ENCODE measurements around the gene YY1.
"Not testable (repeated sequence)": the region's sequence is repeated elsewhere in the genome, so short reads cannot be mapped to it uniquely, and the experiment has no call there.

Gene YY1

DNA sequence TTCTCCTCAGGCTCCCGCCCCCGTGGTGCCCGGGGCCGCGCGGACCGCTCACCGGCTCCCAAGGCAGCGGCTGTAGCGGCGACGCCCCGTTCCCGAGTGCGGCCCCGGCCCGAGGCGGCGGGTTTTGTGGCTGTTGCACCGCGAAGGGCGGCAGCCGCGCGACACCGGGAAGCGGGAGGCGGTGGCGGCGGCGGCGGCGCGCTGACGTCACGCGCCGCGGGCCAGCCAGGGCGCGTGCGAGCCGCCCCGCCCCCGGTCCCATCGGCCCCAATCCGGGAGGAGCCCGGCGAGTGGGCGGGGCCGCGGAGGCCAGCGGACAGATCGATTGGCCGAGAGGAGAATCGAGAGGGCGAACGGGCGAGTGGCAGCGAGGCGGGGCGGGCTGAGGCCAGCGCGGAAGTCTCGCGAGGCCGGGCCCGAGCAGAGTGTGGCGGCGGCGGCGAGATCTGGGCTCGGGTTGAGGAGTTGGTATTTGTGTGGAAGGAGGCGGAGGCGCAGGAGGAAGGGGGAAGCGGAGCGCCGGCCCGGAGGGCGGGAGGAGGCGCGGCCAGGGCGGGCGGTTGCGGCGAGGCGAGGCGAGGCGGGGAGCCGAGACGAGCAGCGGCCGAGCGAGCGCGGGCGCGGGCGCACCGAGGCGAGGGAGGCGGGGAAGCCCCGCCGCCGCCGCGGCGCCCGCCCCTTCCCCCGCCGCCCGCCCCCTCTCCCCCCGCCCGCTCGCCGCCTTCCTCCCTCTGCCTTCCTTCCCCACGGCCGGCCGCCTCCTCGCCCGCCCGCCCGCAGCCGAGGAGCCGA, at the start of gene YY1:
YY1 (plus strand) TSS at position 726 of the 792 bp plus-strand sequence. CDS start 101 bp downstream, outside the sequence.
- DNase-seq (ENCODE audit: low spot score) = peak; percentile 98

DNA sequence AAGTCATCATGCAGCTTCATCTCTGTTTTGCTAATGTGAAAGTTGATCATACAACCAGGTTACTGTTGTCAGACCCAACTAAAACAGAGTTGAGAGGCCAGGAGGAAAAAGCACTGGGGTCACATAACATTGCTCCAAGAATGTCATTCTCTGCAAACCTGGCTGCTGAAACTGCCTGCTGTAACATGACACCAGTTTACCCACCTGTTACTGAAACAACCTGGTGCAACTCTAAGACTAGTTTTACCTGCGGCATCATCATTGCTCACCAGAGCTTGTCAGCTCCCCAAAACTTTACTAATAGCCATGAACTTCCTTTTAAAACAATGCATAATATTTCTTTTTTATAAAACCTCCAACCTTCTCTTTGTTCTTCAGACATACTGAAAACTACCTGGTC, 48.8 kb upstream of the YY1 start:
- no peak for DNase-seq (ENCODE audit: low spot score)

DNA sequence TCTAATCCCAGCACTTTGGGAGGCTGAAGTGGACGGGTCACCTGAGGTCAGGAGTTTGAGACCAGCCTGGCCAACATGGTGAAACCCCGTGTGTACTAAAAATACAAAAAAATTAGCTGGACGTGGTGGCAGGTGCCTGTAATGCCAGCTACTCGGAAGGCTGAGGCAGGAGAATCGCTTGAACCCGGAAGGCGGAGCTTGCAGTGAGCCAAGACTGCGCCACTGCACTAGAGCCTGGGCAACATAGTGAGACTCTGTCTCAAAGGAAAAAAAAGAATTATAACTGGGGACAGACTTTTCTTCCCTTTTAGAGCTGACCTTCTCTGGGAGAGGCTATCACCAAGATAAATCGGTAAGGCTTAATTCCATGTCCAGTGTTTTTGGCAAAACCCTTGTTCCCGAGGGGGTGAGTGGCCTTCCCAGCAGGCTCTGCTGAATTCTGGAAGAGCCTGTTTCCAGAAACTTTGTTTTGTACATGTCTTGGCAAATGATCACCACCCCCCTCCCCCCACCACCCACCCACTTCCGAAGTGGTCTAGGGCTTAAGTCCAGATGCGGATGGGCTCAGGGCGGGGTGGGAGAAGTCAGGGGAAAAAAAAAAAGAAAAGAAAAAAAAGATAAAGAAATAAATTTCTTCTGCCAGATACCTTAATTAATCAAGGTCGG, 47.2 kb upstream of the YY1 start:
- no peak for DNase-seq (ENCODE audit: low spot score)

DNA sequence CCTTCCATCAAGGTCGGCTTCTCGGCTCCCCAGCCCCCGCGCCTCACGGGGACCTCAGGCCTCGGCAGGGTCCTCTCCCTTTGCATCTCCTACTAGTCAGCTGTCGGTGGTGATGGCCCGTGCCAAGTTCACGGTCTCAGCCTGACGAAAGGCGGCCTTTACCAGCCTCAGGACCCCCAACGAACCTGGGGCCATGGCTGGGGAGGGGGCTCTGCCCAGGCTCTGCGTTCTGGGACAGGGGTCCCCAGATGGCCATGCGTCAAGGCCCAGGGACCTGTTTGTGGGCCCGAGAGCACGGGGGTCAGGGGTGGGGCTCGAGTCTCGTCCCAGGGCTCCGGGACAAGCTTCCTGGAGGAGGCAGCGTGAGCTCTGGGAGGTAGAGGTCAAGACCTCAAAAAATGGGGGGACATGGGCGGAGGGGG, 46.7 kb upstream of the YY1 start:
- DNase-seq (ENCODE audit: low spot score) = no peak

DNA sequence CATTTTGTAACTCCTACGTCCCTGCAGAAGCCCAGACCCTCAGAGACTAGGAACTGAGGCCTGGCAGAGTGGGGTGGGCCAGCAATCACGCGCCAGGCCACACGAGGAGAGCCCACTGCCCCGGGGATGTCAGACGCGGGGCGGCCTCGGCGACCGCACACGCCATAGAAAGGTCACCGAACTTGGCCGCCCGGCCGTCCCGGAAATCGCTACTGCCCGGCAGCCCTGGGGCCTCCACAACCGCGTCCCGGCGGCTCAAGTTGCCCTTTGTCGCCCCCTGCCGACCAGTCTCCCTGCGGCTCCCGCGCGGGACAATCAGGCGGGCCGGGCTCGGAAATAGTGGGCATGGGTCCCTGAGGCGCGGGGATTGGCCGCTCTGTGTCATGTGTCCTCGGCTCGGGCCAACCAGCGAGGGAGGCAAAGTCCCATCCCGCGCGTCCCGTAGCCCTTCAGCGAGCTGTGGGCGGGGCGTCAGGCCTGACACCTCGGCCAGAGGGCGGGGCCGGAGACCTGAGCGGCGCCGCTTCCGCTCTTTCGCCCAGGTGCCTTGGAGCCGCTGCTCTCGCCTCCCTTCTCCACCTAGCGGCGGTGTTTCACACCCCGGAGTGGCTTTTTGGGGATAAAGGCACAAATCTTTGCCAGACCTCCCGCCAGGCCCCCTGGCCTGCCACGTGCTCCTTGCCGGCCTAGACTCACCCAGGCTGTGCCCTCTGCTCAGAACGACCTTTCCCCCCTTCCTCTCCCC, 46.1 kb upstream of the YY1 start:
- peak; percentile 98 for DNase-seq (ENCODE audit: low spot score)

DNA sequence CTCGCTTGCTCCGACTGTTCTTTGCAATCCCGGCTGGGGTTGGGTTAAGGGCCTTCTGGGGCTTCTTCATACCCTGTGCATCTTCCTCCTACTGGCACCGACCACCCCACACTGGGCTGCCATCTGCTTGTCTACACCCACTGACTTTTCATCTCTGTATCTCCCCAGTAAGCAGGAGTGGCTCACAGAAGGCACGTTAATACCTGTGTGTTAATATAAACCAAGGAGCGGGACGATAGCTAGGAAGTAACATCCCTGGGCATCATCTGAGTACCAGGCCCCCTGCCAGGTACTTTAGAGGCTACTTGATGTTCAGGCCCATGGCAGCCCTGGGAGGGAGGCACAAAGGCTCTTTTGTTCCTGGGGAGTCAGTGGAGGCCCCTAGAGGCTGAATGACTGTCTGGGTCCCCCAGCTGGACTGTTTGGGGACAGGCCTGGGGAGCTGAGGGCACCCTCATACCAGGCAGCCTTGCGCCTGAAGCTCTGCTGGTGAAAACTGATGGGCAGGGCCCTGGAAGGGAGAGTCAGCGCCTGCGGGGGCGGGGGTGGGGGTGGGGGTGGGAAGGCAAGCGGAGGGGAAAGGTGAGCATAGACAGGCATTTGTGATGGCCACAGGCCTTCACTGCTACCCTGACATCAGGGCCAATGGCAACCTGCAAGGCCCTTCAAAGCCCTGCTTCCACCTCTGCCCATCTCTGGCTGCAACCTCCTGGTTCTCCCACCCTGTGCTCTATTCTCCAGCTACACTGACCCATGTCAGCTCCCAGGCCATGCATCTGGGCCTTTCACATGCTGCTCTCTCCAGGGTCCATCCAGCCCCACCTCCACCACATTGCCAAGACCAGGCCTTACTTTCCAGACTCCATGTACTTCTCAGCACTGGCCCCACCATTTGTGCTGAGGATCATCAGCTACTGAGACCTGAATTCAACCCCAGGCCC, 45.3 kb upstream of the YY1 start:
- DNase-seq (ENCODE audit: low spot score) = peak; percentile 53

DNA sequence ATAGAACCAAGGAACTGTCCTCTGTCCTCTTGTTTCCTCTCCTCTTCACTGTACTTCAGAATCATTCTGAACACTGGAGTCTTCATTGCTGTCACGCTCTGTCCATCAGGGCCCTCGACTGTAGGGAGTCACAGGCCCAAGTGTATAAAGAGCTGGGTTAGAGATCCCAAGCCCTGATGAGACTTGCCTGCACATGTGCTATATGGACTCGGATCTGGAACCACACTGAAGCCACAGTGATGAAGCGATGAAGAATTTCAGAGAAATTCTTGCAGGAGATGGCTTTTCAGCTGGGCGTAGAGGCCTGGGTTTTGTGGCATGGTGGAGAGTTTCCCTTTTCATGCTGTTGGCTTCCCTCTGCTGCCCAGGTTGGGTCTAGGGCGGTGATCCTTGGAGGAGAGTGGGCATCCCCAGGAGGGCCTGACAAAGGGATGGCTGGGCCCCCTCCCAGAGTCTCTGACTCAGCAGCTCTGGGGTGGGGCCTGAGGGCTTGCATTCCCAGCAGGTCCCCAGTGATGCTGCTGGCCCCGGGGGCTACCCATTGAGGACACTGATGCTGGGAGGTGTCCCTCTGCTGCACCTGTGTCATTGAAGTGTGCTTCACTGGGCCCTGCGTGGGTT, 39.6 kb upstream of the YY1 start:
- DNase-seq (ENCODE audit: low spot score) = no peak

DNA sequence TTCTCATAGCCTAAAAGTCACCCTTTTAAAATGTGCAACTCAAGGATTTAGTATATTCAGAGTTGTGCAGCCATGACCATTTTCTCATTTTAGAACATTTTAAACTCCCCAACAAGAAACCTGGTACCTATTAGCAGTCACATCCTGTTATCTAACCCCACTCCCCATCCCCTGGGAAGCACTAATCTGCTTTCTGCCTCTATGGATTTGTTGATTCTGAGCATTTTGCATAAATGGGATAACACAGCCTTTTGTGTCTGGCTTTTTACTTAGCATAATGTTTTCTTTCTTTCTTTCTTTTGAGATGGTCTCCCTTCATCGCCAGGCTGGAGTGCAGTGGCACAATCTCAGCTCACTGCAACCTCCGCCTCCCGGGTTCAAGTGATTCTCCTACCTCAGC, 38.6 kb upstream of the YY1 start:
- DNase-seq (ENCODE audit: low spot score) = no peak

DNA sequence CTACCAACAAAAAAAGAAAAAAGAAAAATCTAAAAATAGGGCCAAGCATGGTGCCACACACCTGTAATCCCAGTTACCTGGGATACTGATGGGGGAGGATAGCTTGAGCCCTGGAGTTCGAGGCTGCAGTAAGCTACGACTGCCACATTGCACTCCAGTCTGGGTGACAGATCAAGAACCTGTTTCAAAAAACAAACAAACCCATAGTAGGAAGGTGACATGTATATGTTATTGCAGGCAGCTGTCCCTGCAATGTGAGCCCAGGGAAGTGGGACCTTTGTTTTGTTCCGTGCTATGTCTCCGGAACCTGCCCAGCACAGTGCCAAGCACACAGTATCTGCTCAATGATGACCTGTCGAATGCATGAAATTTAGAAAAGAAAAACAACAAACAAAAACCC, 37.2 kb upstream of the YY1 start:
- no peak for DNase-seq (ENCODE audit: low spot score)

DNA sequence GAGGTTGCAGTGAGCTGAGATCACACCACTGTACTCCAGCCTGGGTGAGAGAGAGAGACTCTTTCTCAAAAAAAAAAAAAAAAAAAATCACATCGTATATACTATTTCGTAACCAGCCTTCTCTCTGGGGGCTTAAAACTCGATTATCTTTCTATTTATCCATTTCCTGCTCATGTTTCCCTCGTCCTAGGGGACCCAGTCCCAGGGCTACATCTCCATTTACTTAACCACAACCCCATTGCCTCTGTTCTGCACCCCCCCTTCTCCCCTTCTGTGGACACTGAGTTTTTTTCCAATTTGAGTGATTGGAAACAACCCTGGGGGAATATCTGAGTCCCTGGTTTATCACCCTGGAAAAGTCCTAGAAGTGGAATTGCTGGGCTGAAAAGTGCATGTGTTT, 36.2 kb upstream of the YY1 start:
- no peak for DNase-seq (ENCODE audit: low spot score)

DNA sequence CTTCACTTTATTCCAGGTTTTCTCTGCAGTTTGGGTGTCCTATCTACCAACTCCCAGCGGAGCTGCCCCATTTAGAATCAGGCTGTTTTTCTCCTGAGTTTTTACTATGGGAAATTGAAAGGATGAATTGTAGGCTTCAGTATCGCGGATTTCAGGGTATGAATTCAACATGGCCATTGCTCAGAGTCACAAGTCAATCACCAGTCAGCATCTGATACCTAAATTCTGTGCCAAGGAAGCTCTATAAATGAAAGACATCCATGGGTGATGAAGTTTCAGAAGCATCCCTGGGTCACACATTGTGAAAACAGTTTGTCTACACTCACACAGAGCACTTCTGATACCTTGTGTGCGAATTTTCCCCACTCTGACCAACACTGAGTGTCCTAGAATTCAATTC, 35.8 kb upstream of the YY1 start:
- no peak for DNase-seq (ENCODE audit: low spot score)

DNA sequence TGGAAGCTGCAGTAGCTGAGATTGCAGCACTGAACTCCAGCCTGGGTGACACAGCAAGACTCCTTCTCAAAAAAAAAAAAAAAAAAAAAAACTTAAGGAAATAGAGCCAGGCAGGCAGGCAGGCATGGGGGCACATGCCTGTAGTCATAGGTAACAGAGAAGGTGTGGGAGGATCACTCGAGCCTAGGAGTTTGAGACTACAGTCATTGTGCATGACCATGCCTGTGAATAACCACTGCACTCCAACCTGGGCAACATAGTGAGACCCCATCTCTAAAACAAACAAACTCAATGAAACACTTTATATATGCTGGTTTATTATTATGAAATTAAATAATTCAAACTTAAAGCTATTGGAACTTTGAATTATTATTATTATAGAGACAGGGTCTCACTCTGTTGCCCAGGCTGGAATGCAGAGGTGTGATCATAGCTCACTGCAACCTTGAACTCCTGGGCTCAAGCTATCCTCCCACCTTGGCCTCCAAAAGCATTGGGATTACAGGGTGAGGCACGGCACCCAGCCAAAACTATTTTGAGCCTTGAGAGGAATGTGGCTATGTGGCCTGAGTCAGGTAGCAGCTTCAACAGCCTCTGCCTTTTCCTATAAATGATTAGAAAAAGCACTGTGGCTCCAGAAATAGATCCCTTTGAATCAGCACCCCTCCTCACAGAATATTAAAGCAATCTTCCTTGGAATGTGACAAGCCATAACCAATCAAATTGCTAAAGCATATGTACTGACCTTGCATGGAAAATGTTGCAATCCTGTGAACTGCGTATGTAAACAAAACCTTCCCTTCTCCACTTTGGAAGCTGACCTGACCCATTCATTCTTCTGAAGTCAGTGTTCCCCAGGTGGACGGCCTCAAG, 34.7 kb upstream of the YY1 start:
- no peak for DNase-seq (ENCODE audit: low spot score)

DNA sequence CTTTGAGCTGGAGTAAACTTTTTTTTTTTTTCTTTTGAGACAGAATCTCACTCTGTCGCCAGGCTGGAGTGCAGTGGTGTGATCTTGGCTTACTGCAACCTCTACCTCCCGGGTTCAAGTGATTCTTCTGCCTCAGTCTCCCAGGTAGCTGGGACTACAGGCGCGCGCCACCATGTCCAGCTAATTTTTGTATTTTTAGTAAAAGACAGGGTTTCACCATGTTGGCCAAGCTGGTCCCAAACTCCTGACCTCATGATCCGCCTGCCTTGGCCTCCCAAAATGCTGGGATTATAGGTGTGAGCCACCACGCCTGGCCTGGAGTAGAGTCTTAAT, 34.1 kb upstream of the YY1 start:
- DNase-seq (ENCODE audit: low spot score) = not testable (repeated sequence)

DNA sequence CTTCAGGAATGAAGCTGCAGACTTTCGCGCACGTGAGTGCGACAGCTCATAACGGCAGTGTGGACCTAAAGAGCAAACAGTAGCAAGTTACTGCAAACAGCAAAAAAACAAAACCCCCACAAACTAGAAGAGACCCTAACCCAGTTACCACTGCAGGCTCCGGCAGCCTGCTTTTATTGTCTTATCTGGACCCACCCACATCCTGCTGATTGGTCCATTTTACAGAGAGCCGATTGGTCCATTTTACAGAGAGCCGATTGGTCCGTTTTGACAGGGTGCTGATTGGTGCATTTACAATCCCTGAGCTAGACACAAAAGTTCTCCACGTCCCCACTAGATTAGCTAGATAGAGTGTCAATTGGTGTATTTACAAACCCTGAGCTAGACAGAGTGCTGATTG, 31.4 kb upstream of the YY1 start:
- DNase-seq (ENCODE audit: low spot score) = not testable (repeated sequence)

DNA sequence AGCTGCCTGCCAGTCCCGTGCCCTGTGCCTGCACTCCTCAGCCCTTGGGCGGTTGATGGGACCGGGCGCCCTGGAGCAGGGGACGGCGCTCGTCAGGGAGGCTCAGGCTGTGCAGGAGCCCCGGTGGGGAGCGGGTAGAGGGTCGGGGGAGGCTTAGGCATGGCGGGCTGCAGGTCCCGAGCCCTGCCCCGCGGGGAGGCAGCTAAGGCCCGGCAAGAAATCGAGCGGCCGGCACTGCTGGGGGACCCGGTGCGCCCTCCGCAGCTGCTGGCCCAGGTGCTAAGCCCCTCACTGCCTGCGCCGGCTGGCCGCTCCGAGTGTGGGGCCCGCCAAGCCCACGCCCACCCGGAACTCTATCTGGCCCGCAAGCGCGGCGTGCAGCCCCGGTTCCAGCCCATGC, 30.8 kb upstream of the YY1 start:
- DNase-seq (ENCODE audit: low spot score) = not testable (repeated sequence)

DNA sequence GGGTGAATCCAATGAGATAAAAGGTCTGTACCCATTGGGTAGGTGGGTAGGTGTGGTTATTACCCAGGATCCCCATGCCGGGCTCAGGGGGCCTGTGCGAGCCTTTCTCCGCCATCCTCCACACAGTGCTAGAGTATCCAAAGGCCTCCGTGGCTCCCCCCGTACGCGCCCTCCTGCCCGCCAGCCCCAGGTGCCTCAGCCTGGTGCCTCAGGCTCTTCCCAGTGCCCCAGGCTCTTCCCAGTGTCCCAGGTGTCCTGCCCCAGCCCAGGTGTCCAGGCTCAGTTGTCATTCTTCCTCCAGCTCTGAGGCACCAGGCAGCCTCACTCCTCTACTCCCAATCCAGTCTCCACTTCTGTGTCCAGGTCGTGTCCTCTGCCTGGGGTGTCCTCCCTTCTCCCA, 27.6 kb upstream of the YY1 start:
- no peak for DNase-seq (ENCODE audit: low spot score)

DNA sequence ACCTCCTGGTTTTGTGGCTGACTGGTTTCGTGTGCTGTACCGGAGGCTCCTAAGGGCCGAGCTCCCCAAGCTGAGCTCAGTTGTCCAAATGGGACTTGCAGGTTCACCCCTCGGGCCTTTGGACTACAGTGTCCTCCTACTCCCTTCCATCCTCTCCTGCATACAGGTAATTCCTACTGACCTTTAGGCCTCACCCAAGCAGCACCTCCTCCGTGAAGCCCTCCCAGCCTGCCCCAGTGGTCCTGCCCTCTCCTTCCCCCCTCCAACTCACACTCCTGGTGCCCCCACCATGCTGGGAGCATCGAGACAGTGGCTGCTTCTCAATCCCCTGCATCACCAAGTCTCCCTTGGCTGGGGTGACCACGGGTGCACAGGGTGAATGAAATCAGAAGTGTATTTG, 27.1 kb upstream of the YY1 start:
- DNase-seq (ENCODE audit: low spot score) = no peak

DNA sequence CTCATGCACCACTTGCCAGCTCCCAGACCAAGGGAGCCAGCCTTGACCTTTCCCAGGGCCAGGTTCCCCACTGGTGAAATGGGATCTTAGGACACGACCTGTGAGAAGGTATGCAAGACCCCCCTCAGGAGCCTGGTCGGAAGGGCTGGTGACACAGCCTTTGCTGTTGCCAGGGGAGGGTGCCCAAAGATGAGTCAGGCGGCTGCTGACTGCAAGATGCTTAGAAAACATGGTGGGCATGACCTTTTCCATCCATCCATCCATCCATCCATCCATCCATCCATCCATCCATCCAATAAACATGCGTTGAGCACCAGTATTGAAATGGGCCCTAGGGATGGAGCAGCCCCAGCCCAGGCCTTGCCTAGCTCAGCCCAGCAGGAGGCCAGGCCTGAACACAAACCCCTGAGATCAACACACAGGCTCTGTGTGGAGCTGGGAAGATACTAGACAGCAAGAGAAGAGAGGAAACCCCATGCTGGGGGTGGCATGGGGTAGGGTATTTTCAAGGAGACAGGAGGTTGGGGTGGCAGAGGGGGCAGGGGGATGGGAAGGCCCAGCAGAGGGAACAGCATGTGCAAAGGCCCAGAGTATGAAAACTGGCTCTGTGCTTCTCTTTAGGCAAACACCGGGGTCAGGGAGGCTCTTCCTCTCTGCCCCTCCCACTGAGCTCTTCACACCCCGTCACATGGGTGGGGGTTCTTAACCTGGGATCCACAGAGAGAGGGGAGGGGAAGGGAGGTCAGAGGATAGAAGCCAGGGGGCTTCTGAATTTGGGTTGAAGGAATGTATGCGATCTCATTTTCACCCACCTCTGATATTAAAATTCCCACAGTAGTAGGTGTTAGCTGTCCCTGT, 26.2 kb upstream of the YY1 start:
- DNase-seq (ENCODE audit: low spot score) = no peak

DNA sequence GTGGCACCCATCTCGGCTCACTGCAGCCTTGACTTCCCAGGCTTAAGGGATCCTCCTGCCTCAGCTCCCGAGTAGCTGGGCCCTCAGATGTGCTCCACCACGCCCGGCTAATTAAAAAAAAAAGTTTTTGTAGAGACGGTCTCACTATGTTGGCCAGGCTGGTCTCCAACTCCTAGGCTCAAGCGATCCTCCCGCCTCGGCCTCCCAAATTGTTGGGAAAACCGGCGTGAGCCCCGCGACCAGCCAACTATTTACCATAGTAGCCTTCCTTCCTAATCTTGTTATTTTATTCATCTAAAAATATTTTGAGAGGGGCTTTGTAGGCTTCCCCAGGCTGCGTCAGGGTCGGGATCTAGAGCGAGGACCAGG, 25.4 kb upstream of the YY1 start:
- DNase-seq (ENCODE audit: low spot score) = no peak
